GM04503 (cell line): ENCODE data around the gene IER3.

ENCODE experiments used
- DNase-seq: peaks from one replicate; pipeline ENCODE4 v3.0.0-alpha.2; 2012; ENCODE audit warnings: low read depth

IER3 gene

DNA sequence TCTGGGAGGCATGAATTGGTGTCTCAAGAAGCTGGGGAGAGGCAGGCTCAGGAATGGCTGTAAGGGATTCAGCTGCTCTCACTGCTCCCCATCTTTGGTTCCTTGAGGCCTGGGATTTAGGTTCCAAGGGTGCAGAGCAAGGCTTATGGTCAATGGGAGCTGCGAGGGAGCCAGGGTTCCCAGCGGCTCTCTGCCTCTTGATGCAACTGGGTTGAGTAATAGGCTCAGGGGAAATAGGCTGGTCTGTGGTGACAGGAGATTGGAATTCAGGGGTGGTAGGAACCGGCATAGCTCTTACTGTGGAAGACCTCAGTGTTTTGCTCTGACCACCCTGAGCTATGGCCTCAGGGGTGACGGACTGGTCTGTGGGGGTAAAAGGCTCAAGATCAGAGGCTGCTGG, 40.5 kb downstream of the IER3 start:
- no peak for DNase-seq

DNA sequence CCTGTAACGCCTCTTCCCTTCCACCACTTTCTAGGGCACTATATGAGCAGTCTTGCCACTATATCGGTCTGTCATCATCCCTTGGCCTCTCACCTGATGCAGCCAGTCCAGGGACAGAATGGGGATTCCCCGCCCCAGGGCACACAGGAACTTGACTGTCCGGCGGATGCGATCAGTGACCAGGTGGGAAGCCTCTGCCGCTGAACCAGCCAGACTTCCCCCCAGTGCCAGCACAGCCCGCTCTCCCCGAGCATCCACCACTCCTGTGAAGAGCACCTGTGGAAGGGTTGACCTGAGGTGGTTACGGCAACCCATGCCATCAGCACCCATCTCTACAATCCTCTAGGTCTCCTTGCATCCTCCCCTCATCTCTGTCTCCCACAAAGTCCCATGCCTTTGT, 41.3 kb downstream of the IER3 start:
- no peak for DNase-seq

DNA sequence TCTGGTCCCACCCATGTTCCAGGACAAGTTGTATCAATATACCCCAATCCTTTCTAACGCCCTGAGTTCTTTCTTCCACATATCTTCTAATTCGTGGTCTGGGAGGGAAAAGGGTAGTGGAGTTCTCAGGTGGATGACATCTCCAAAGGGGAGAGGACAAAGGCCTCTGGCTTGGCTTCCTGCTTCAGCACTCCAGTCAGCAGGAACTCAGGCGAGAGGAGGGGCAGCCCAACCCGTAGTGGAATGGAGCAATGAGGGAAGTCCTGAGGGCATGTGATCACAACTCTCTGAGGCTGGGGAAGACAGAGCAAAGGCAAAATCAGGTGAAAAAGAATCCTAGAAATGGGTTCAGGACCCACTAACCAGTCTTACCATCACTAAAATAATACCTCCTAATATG, 44.0 kb downstream of the IER3 start:
- no peak for DNase-seq

DNA sequence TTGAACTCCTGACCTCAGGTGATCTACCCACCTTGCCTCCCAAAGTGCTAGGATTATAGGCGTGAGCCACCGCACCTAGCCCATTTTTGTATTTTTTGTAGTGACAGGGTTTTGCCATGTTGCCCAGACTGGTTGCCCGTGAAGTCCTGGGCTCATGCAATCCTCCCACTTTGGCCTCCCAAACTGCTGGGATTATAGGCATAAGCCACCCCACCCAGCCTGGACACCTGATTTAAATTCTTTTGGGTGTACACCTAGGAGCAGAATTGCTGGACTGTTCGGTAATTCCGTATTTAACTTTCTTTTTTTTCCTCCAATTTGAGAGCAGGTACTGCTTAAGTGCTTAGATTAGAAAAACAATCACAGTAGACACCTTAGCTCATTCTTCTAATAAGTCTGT, 47.9 kb downstream of the IER3 start:
- no peak for DNase-seq
